Measurements from ENCODE around the gene NPC1L1.

DNA sequence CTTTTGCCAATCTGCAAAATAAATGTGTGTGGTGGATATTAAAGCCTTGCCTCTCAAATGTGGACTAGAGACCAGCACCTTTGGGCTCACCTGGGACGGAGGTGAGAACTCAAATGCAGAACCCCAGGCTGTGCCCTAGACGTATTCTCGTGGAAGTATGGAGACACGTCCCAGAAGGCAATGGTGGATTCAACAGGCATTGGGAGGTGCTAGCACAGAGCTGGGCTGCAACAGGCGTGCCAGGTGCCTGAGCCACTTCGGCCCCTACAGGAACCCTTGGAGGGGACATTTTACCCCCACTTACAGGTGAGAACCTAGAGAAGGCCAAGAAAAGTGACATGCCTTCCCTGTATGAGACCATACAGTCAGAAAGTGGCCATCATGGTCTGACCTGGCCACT lies 20.4 kb upstream of the NPC1L1 start:
- TF ChIP-seq TBL1XR1 (IDR thresholded peaks at IDR 0.05; ENCODE audit: borderline replicate concordance, low read length, partially characterized antibody) (no peak), PHF5A (CRISPR knock-in tag; IDR thresholded peaks at IDR 0.05; ENCODE audit: low read depth, unreplicated experiment) (no peak), MAFK (conservative IDR thresholded peaks at IDR 0.05 in 1 of 2, IDR thresholded peaks at IDR 0.05 in 1 of 2; ENCODE audit: low read length in 2 of 2) (no peak), TCF12 (IDR thresholded peaks at IDR 0.05) (no peak), TCF12 (CRISPR knock-in tag; IDR thresholded peaks at IDR 0.05) (no peak), NR3C1 (CRISPR knock-in tag; IDR thresholded peaks at IDR 0.05) (no peak), POLR2A (IDR thresholded peaks at IDR 0.05; ENCODE audit: insufficient read depth in 1 of 2, low read depth in 2 of 2, low read length in 2 of 2) (no peak; a peak in 1 of 4 replicates)
- TF ChIP-seq, protein P1, sequence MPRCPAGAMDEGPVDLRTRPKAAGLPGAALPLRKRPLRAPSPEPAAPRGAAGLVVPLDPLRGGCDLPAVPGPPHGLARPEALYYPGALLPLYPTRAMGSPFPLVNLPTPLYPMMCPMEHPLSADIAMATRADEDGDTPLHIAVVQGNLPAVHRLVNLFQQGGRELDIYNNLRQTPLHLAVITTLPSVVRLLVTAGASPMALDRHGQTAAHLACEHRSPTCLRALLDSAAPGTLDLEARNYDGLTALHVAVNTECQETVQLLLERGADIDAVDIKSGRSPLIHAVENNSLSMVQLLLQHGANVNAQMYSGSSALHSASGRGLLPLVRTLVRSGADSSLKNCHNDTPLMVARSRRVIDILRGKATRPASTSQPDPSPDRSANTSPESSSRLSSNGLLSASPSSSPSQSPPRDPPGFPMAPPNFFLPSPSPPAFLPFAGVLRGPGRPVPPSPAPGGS (CRISPR knock-in tag; IDR thresholded peaks at IDR 0.05), result no peak

Measured in HepG2 (cell line).